Measurements from ENCODE around the gene CLRN2. TPM values are rescaled to one million over a fixed set of nuclear protein-coding genes. Genes with fewer than 3 reads are reported as not detected.

CLRN2 gene
- total RNA-seq, 2 experiments from 2014 or later, result not detected

DNA sequence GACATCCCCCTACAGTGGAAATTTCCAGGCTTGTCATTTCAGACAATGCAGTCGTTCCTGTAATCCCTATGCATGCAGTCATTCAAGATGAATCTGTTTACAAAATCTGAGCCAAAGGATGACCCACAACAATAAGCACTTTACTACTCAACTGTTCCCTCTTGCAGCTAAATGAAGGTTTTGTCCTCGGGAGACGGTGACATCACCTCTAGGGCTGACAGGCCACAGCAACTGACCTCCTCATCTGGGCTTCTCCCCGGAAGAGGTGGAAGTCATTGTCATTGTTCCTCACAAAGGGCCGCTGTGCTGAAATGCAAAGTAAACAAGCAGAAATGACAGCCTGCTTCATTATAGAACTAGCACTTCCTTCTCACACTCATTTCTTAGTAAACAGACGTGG is 29.2 kb downstream of the CLRN2 start:
- H3K4me2 ChIP-seq (ENCODE audit: low read length), result no peak overlapping the region
- ChIA-PET POLR2A (no interaction called here), CTCF (ENCODE audit: unreplicated experiment) (no interaction called here)
- no peaks in the 10 kb centered on the region for H3K4me1 ChIP-seq (ENCODE audit: insufficient read depth, low read length, poor library complexity, severe bottlenecking)
- H3K9me2 ChIP-seq (ENCODE audit: insufficient read depth, low read length), result no peaks in the 10 kb centered on the region
- H3K4me3 ChIP-seq (ENCODE audit: low read depth, low read length, poor library complexity, severe bottlenecking), result no peak overlapping the region
- no peak for DNase-seq (ENCODE audit: low spot score)
- H3K79me2 ChIP-seq (ENCODE audit: insufficient read depth, low read depth, low read length), result no peaks in the 10 kb centered on the region
- H2AFZ ChIP-seq (ENCODE audit: low read length), result no peak overlapping the region
- H3K27ac ChIP-seq (ENCODE audit: low read depth, low read length, poor library complexity, severe bottlenecking), result no peak overlapping the region
- BruUV-seq (replicated peaks), result no TSS peak
- TF ChIP-seq, protein P1, sequence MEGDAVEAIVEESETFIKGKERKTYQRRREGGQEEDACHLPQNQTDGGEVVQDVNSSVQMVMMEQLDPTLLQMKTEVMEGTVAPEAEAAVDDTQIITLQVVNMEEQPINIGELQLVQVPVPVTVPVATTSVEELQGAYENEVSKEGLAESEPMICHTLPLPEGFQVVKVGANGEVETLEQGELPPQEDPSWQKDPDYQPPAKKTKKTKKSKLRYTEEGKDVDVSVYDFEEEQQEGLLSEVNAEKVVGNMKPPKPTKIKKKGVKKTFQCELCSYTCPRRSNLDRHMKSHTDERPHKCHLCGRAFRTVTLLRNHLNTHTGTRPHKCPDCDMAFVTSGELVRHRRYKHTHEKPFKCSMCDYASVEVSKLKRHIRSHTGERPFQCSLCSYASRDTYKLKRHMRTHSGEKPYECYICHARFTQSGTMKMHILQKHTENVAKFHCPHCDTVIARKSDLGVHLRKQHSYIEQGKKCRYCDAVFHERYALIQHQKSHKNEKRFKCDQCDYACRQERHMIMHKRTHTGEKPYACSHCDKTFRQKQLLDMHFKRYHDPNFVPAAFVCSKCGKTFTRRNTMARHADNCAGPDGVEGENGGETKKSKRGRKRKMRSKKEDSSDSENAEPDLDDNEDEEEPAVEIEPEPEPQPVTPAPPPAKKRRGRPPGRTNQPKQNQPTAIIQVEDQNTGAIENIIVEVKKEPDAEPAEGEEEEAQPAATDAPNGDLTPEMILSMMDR (conservative IDR thresholded peaks at IDR 0.05; ENCODE audit: low read length), result no peak
- no peak for TF ChIP-seq EZH2phosphoT487 (IDR thresholded peaks at IDR 0.05; ENCODE audit: borderline replicate concordance, low read depth, low read length)
- no peaks in the 10 kb centered on the region for H3K36me3 ChIP-seq (ENCODE audit: insufficient read depth, low read length)
- intact Hi-C loops (cut with micrococcal nuclease; ENCODE audit: unreplicated experiment), result loop anchor here (5.0 kb wide), 1 partner anchor 243 kb away; no protein-coding TSS in a partner anchor
- H3K9me3 ChIP-seq (ENCODE audit: low read length), result no peaks in the 10 kb centered on the region
- no peaks in the 10 kb centered on the region for H4K20me1 ChIP-seq (ENCODE audit: insufficient read depth, low read length)

DNA sequence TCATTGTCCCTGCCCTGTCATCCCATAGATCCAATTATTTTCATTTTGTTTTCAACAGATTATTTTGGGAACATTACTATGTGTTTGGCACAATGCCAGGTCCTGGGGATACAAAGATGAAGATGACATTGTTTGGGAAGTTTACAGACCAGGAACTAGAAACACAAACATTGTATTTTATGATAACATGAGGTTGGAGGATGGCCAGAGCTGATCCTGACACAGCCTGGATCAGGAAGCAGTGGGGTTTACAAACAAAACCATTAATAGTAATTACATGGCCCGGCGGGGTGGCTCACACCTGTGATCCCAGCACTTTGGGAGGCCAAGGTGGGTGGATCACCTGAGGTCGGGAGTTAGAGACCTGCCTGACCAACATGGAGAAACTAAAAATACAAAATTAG is 29.9 kb downstream of the CLRN2 start:
- H3K4me3 ChIP-seq (ENCODE audit: low read depth, low read length, poor library complexity, severe bottlenecking), result no peak overlapping the region
- no peak overlapping the region for H3K4me2 ChIP-seq (ENCODE audit: low read length)
- no peak for DNase-seq (ENCODE audit: low spot score)
- no TSS peak for BruUV-seq (replicated peaks)
- ChIA-PET POLR2A (interaction anchor here (0.8 to 1.2 kb wide), 3 partner anchors 33 to 95 kb away, joined by 3 to 8 read pairs (median 5); no protein-coding TSS in a partner anchor), CTCF (ENCODE audit: unreplicated experiment) (interaction anchor here (0.7 kb wide), 1 partner anchor 92 kb away, joined by 3 read pairs; no protein-coding TSS in a partner anchor)
- no peaks in the 10 kb centered on the region for H4K20me1 ChIP-seq (ENCODE audit: insufficient read depth, low read length)
- H3K9me2 ChIP-seq (ENCODE audit: insufficient read depth, low read length), result no peaks in the 10 kb centered on the region
- H3K79me2 ChIP-seq (ENCODE audit: insufficient read depth, low read depth, low read length), result no peaks in the 10 kb centered on the region
- no peak overlapping the region for H3K27ac ChIP-seq (ENCODE audit: low read depth, low read length, poor library complexity, severe bottlenecking)
- intact Hi-C loops (cut with micrococcal nuclease; ENCODE audit: unreplicated experiment), result loop anchor here (5.0 kb wide), 3 partner anchors 52 to 817 kb away; no protein-coding TSS in a partner anchor
- no peaks in the 10 kb centered on the region for H3K4me1 ChIP-seq (ENCODE audit: insufficient read depth, low read length, poor library complexity, severe bottlenecking)
- H3K36me3 ChIP-seq (ENCODE audit: insufficient read depth, low read length), result no peaks in the 10 kb centered on the region
- no peak for TF ChIP-seq EZH2phosphoT487 (IDR thresholded peaks at IDR 0.05; ENCODE audit: borderline replicate concordance, low read depth, low read length)
- TF ChIP-seq, protein P1 (conservative IDR thresholded peaks at IDR 0.05; ENCODE audit: low read length), result no peak
- no peaks in the 10 kb centered on the region for H3K9me3 ChIP-seq (ENCODE audit: low read length)
- no peak overlapping the region for H2AFZ ChIP-seq (ENCODE audit: low read length)

DNA sequence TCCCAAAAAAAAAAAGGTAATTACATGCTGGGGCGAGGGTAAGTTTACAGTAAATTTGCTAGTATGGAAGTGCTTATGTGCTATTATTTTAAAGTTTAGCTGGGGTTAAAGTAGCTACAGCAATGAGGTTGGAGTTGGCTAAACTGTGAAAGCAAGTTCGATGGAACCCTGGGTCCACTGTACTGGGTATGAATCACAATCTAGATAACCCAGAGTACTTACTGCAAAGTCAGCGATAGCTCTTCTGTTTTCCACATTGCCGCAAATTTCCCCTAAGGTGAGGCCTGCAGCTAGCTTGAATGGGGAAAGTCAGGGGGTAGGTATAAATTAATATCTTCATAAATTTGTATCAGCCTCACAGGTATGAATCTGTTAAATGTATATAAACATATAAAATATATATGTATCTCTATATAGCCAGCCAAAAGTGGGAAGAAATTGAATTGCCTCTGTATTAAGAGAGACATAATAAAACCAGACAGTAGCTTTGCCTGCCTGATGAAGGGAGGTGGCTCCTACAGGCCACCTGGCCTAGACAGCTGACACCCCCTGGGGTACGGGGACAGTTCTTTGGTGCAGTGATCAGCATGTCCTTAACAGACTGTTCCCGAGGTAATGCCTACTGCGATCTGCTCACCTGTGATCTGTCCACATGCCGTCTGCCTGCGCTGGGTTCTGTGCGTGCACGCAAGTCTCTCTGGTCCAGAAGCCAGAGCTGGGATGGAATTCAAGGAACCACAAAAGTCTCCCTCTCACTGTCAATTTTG is 30.6 kb downstream of the CLRN2 start:
- Histone ChIP-seq H3K4me3 (ENCODE audit: low read depth, low read length, poor library complexity, severe bottlenecking) (no peak overlapping the region), H3K9me3 (ENCODE audit: low read length) (no peaks in the 10 kb centered on the region), H3K4me2 (ENCODE audit: low read length) (no peak overlapping the region), H4K20me1 (ENCODE audit: insufficient read depth, low read length) (no peaks in the 10 kb centered on the region), H3K4me1 (ENCODE audit: insufficient read depth, low read length, poor library complexity, severe bottlenecking) (no peaks in the 10 kb centered on the region), H3K36me3 (ENCODE audit: insufficient read depth, low read length) (no peaks in the 10 kb centered on the region), H3K79me2 (ENCODE audit: insufficient read depth, low read depth, low read length) (no peaks in the 10 kb centered on the region), H3K27ac (ENCODE audit: low read depth, low read length, poor library complexity, severe bottlenecking) (no peak overlapping the region), H2AFZ (ENCODE audit: low read length) (no peak overlapping the region), H3K9me2 (ENCODE audit: insufficient read depth, low read length) (no peaks in the 10 kb centered on the region)
- ChIA-PET POLR2A (interaction anchor here (0.8 to 1.2 kb wide), 4 partner anchors 32 to 94 kb away, joined by 3 to 8 read pairs (median 4); no protein-coding TSS in a partner anchor), CTCF (ENCODE audit: unreplicated experiment) (interaction anchor here (0.7 to 1.0 kb wide), 2 partner anchors 92 to 263 kb away, joined by 3 read pairs; no protein-coding TSS in a partner anchor)
- TF ChIP-seq, protein P1 (conservative IDR thresholded peaks at IDR 0.05; ENCODE audit: low read length), result no peak
- no peak for TF ChIP-seq EZH2phosphoT487 (IDR thresholded peaks at IDR 0.05; ENCODE audit: borderline replicate concordance, low read depth, low read length)
- no peak for DNase-seq (ENCODE audit: low spot score)
- intact Hi-C loops (cut with micrococcal nuclease; ENCODE audit: unreplicated experiment), result loop anchor here (5.0 kb wide), 2 partner anchors 52 to 817 kb away; no protein-coding TSS in a partner anchor
- no TSS peak for BruUV-seq (replicated peaks)
